SK-N-SH (cell line): ENCODE data around the gene SFR1. TPM values are rescaled to one million over a fixed set of nuclear protein-coding genes. Genes with fewer than 3 reads are reported as not detected.
"Not testable (repeated sequence)": the region's sequence is repeated elsewhere in the genome, so short reads cannot be mapped to it uniquely, and the experiment has no call there.

Experiments used
- CTCF ChIA-PET: fragments of 300-600, 350-600 bp; formaldehyde crosslinking; extraction: SDS; loops from one replicate; lab custom pipeline; 2021; lab: Yijun Ruan, JAX
- POLR2A ChIA-PET: fragments of 350-600 bp; sonication (Branson Sonifier 250); formaldehyde crosslinking; extraction: SDS; loops from one replicate; lab custom pipeline; 2020; ENCODE audit warnings: antibody characterized with exemption, inconsistent platforms; lab: Yijun Ruan, JAX
- DNase-seq: peaks from one replicate; pipeline ENCODE4 v3.0.0; 2012
- H2AFZ ChIP-seq: fragments of 200-600 bp; sonication (generic); 2 replicates; pipeline ENCODE4 v1.8.1; 2016; ENCODE audit warnings: antibody characterized with exemption, mild to moderate bottlenecking, low read depth
- H3F3A ChIP-seq: fragments of 200-600 bp; sonication (generic); replicated peaks from 2 replicates; pipeline ENCODE3; 2016; ENCODE audit warnings: antibody characterized with exemption, mild to moderate bottlenecking; ENCODE audit not compliant: insufficient read depth
- H3K27ac ChIP-seq, 2 experiments: fragments of 200-500 bp in 1 of 2; fragments of 200-600 bp in 1 of 2; sonication (Bioruptor generic) in 1 of 2; sonication (generic), shearing (Covaris generic) in 1 of 2; 2 replicates each; pipeline versions ENCODE4 v1.5.1 to v1.6.1; 2014 to 2016; ENCODE audit warnings: low read depth in 2 of 2, inconsistent platforms in 1 of 2, low read length in 1 of 2, mild to moderate bottlenecking in 1 of 2, mixed read lengths in 1 of 2
- H3K27me3 ChIP-seq: fragments of 200-600 bp; sonication (generic), shearing (Covaris generic); 2 replicates; pipeline ENCODE4 v1.6.1; 2016; ENCODE audit warnings: mixed run types; ENCODE audit not compliant: insufficient read depth
- H3K36me3 ChIP-seq, 2 experiments: fragments of 200-500 bp in 1 of 2; fragments of 200-600 bp in 1 of 2; sonication (Bioruptor generic) in 1 of 2; sonication (generic) in 1 of 2; replicated peaks in 1 of 2; 2 replicates each; pipeline versions ENCODE3 to v1.5.1; 2014 to 2016; ENCODE audit warnings: low read length in 1 of 2, mild to moderate bottlenecking in 1 of 2; ENCODE audit not compliant: insufficient read depth in 2 of 2, control insufficient read depth in 1 of 2
- H3K4me1 ChIP-seq, 2 experiments: fragments of 200-500 bp in 1 of 2; fragments of 200-600 bp in 1 of 2; sonication (Bioruptor generic) in 1 of 2; sonication (generic), shearing (Covaris generic) in 1 of 2; 2 replicates each; pipeline versions ENCODE4 v1.5.1 to v1.6.1; 2014 to 2016; ENCODE audit warnings: low read depth in 1 of 2, low read length in 1 of 2, mixed run types in 1 of 2; ENCODE audit not compliant: insufficient read depth in 2 of 2, control insufficient read depth in 1 of 2
- H3K4me2 ChIP-seq: fragments of 200-600 bp; sonication (generic), shearing (Covaris generic); 2 replicates; pipeline ENCODE4 v1.6.1; 2017; ENCODE audit warnings: mixed run types
- H3K4me3 ChIP-seq, 2 experiments: fragments of 200-500 bp in 1 of 2; fragments of 200-600 bp in 1 of 2; sonication (Bioruptor generic) in 1 of 2; sonication (generic), shearing (Covaris generic) in 1 of 2; 2 replicates each; pipeline versions ENCODE4 v1.5.1 to v1.8.1; 2014 to 2016; ENCODE audit warnings: low read depth in 2 of 2, inconsistent platforms in 1 of 2, low read length in 1 of 2, mild to moderate bottlenecking in 1 of 2, mixed read lengths in 1 of 2, moderate library complexity in 1 of 2
- H3K79me2 ChIP-seq: fragments of 200-600 bp; sonication (generic); 2 replicates; pipeline ENCODE4 v1.8.1; 2017; ENCODE audit warnings: mild to moderate bottlenecking; ENCODE audit not compliant: insufficient read depth
- H3K9ac ChIP-seq: fragments of 200-600 bp; sonication (generic); 2 replicates; pipeline ENCODE4 v1.6.1; 2017; ENCODE audit warnings: mixed run types
- H3K9me2 ChIP-seq: fragments of 200-600 bp; sonication (generic); 2 replicates; pipeline ENCODE4 v1.6.1; 2017; ENCODE audit warnings: mixed run types
- H3K9me3 ChIP-seq: fragments of 200-600 bp; sonication (generic); 2 replicates; pipeline ENCODE4 v1.6.1; 2017; ENCODE audit warnings: mixed run types, mild to moderate bottlenecking, moderate library complexity
- H4K20me1 ChIP-seq: fragments of 200-600 bp; sonication (generic); 2 replicates; pipeline ENCODE4 v1.6.1; 2017; ENCODE audit warnings: mild to moderate bottlenecking, mixed run types; ENCODE audit not compliant: insufficient read depth
- EZH2phosphoT487 ChIP-seq: fragments of 200-600 bp; sonication (generic); IDR thresholded peaks from 2 replicates; pipeline ENCODE4 v1.6.1; 2017; ENCODE audit warnings: low read depth, mixed run types, mild to moderate bottlenecking, antibody characterized with exemption, moderate library complexity, borderline replicate concordance
- MEF2A ChIP-seq: IDR thresholded peaks from 2 replicates; pipeline ENCODE4 v1.4.0; 2012; ENCODE audit warnings: low read depth, borderline replicate concordance
- MXI1 ChIP-seq: IDR thresholded peaks from 2 replicates; pipeline ENCODE4 v1.6.1; 2012; ENCODE audit warnings: mild to moderate bottlenecking, low read depth, low read length, improper control_type of control experiment
- TAF1 ChIP-seq: IDR thresholded peaks from 2 replicates; pipeline ENCODE4 v1.6.1; 2012; ENCODE audit warnings: low read depth, mild to moderate bottlenecking, low read length, moderate library complexity, borderline replicate concordance
- WGBS: methylation state at CpG from one replicate; pipeline ENCODE4 v1.1.6; 2017; ENCODE audit warnings: low lambda C conversion rate; 5-methylcytosine and 5-hydroxymethylcytosine counted together
- polyA plus RNA-seq, 3 experiments: library from polyadenylated mRNA; depleted of rRNA; stranded (reverse); fragments of >200 nt; gene quantifications; 2 replicates each; pipeline ENCODE4 v1.2.3, GENCODE V29; 2012

SFR1 gene
- polyA plus RNA-seq, 1 of the 3 experiments (the other 2 are of a cell fraction): 1.5 TPM

- no peak overlapping the region for H2AFZ ChIP-seq
- H3F3A ChIP-seq: no peaks in the 10 kb centered on the region
- POLR2A ChIA-PET: no interaction called here
- no peaks in the 10 kb centered on the region for H3K27me3 ChIP-seq
- H3K9me2 ChIP-seq: no peaks in the 10 kb centered on the region
- 69% methylated on average over 5 of the region's 5 CpGs for WGBS
- H3K27ac ChIP-seq: no peak overlapping the region; a peak in 1 of 4 replicates
- peaks cover 0 to 18% of the 10 kb centered on the region in 2 experiments; a peak in 2 of 4 replicates for H3K4me1 ChIP-seq
- no peak overlapping the region for H3K4me2 ChIP-seq
- H3K79me2 ChIP-seq: no peaks in the 10 kb centered on the region
- no peaks in the 10 kb centered on the region for H3K9me3 ChIP-seq
- no peak for DNase-seq
- H3K36me3 ChIP-seq: no peaks in the 10 kb centered on the region
- H4K20me1 ChIP-seq: no peaks in the 10 kb centered on the region
- no peak overlapping the region for H3K4me3 ChIP-seq
- TF ChIP-seq MEF2A (no peak), EZH2phosphoT487 (no peak), MXI1 (no peak), TAF1 (no peak)
- CTCF ChIA-PET: interaction anchor here (0.6 to 1.4 kb wide), 2 partner anchors 19 to 43 kb away, joined by 3 to 6 read pairs; no protein-coding TSS in a partner anchor
- H3K9ac ChIP-seq: no peak overlapping the region
These were observed 48.8 kb downstream of the SFR1 start for GRCh38 chr10:104170610-104171254.

DNA sequence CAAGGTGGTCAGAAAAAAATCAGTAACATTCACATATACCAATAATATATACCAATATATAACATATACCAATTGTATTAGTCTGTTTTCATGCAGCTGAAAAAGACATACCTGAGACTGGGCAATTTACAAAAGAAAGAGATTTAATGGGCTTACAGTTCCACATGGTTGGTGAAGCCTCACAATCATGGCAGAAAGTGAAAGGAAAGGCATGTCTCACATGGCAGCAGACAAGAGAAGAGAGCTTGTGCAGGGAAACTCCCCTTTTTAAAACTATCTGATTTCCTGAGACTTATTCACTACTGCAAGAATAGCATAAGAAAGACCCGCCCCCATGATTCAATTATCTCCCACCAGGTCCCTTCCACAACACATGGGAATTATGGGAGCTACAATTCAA is 52.2 kb downstream of the SFR1 start:
- H3K9me3 ChIP-seq, H3K9me2 ChIP-seq, H3K27ac ChIP-seq, H3K9ac ChIP-seq, H3K79me2 ChIP-seq, H3F3A ChIP-seq, H2AFZ ChIP-seq, H3K4me3 ChIP-seq, H3K4me1 ChIP-seq, POLR2A ChIA-PET, DNase-seq, H3K36me3 ChIP-seq, H3K27me3 ChIP-seq, H3K4me2 ChIP-seq, H4K20me1 ChIP-seq: not testable (repeated sequence)
- CTCF ChIA-PET: interaction anchor here (0.8 kb wide), 1 partner anchor 42 kb away, joined by 5 read pairs; no protein-coding TSS in a partner anchor
- 32% methylated on average over 1 of the region's 1 CpG for WGBS

Other genes starting within 250 kb of the SFR1 start
- 22.1 and 24.7 TPM in 2 replicates for gene STN1, start 204.0 kb upstream of the SFR1 start, polyA plus RNA-seq (2012; rRNA removed)
- 3.4 and 4.0 TPM in 2 replicates for gene SLK, start 155.0 kb upstream of the SFR1 start, polyA plus RNA-seq (2012; rRNA removed)
- 0.06 and 0.12 TPM in 2 replicates for gene COL17A1, start 36.3 kb upstream of the SFR1 start, polyA plus RNA-seq (2012; rRNA removed)
- 0.23 and 0.35 TPM in 2 replicates for gene CFAP43, start 110.2 kb downstream of the SFR1 start, polyA plus RNA-seq (2012; rRNA removed)
- 114 and 126 TPM in 2 replicates for gene GSTO1, start 132.7 kb downstream of the SFR1 start, polyA plus RNA-seq (2012; rRNA removed)
- 0.47 and 0.49 TPM in 2 replicates for gene GSTO2, start 147.0 kb downstream of the SFR1 start, polyA plus RNA-seq (2012; rRNA removed)
- 20.2 and 22.1 TPM in 2 replicates for gene ITPRIP, start 216.3 kb downstream of the SFR1 start, polyA plus RNA-seq (2012; rRNA removed)
- 0.38 and 0.47 TPM in 2 replicates for gene CFAP58, start 231.7 kb downstream of the SFR1 start, polyA plus RNA-seq (2012; rRNA removed)